WTC11 (cell line): Measurements from ENCODE around the gene JAML.

Experiments used
- AFF4 ChIP-seq: sonication (generic); formaldehyde crosslinking; IDR thresholded peaks from 2 replicates; pipeline ENCODE4 v1.8.1; 2023; ENCODE audit warnings: mild to moderate bottlenecking, missing genetic modification reagents, borderline replicate concordance
- CTCF ChIP-seq: fragments of 200-600 bp; IDR thresholded peaks from 2 replicates; pipeline ENCODE4 v1.8.0; 2022; ENCODE audit warnings: antibody characterized with exemption
- ESRRA ChIP-seq: sonication (generic); formaldehyde crosslinking; IDR thresholded peaks from 2 replicates; pipeline ENCODE4 v1.8.1; 2022; ENCODE audit warnings: mild to moderate bottlenecking, missing genetic modification reagents, borderline replicate concordance
- FOXK1 ChIP-seq: sonication (generic); formaldehyde crosslinking; IDR thresholded peaks from 2 replicates; pipeline ENCODE4 v1.8.0; 2022; ENCODE audit warnings: mild to moderate bottlenecking, moderate library complexity, missing genetic modification reagents
- MAX ChIP-seq: sonication (generic); formaldehyde crosslinking; IDR thresholded peaks from 2 replicates; pipeline ENCODE4 v1.8.0; 2022; ENCODE audit warnings: mild to moderate bottlenecking, missing genetic modification reagents
- RELA ChIP-seq: sonication (generic); formaldehyde crosslinking; IDR thresholded peaks from 2 replicates; pipeline ENCODE4 v1.8.1; 2022; ENCODE audit warnings: missing genetic modification reagents, mild to moderate bottlenecking, borderline replicate concordance
- TEAD4 ChIP-seq: sonication (generic); formaldehyde crosslinking; IDR thresholded peaks from 2 replicates; pipeline ENCODE4 v1.8.0; 2022; ENCODE audit warnings: mild to moderate bottlenecking, missing genetic modification reagents

GRCh38 chr11:118265954-118266353, 41.1 kb upstream of the JAML start:
- TF ChIP-seq ESRRA (no peak), MAX (no peak), FOXK1 (CRISPR knock-in tag) (no peak), CTCF (no peak), RELA (CRISPR knock-in tag) (no peak), AFF4 (CRISPR knock-in tag) (no peak), TEAD4 (no peak)
